Stimulated activated CD4-positive, alpha-beta T cell treated with anti-CD3 and anti-CD28 coated beads, Interleukin-12 subunit alpha, Interleukin-12 subunit beta, amount 100 ng/mL, for 4 hours (primary cell): Measurements from ENCODE around the gene KRTAP10-8.
"Not testable (repeated sequence)": the region's sequence is repeated elsewhere in the genome, so short reads cannot be mapped to it uniquely, and the experiment has no call there.

Source experiments
- DNase-seq: peaks from one replicate; pipeline ENCODE4 v3.0.0-alpha.2; 2020

KRTAP10-8 gene

DNA sequence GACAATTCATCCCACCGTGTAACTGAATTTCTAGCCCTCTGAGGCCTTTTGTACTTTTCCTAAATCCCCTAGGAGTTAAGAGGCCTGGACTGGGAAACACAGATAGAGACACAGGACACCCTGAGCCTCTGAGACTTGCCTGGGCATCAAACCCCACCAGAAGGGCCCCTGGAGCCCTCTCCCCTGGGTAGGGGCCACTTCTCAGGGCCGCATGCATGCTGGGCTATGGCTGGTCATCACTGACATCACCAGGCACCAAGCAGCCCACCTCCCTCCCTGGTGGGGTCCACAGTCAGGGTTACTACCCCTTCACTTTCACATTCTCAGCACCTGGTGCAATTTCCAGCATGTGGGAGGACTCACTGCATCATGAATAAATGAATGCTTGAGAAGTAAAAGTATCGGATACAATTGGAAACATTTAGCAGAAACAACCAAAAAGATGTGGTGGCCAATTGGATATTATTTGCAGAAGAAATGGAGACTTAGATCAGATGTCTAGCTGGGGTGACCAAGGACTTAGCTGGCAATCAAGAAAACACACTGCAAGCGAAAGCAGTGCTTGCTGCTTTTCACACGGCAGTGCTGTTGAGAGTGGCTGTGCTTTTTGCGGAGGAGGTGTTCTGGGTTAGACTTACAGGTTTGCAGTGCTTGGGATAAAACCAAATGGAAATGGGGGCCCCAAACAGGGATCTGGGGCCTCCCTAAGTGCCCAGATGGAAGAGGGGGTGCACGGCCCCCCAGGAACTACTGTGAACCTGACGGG, 12.4 kb upstream of the KRTAP10-8 start:
- no peak for DNase-seq

- not testable (repeated sequence) for DNase-seq
These were observed 11.5 kb upstream of the KRTAP10-8 start, which contains the start of gene KRTAP10-7 for GRCh38 chr21:44600118-44600978. Gene KRTAP10-7 (plus strand): TSS chr21:44600597. CDS start chr21:44600622, 25 bp downstream.

- DNase-seq = not testable (repeated sequence)
These were observed 10.8 kb upstream of the KRTAP10-8 start for GRCh38 chr21:44601091-44601490.

DNA sequence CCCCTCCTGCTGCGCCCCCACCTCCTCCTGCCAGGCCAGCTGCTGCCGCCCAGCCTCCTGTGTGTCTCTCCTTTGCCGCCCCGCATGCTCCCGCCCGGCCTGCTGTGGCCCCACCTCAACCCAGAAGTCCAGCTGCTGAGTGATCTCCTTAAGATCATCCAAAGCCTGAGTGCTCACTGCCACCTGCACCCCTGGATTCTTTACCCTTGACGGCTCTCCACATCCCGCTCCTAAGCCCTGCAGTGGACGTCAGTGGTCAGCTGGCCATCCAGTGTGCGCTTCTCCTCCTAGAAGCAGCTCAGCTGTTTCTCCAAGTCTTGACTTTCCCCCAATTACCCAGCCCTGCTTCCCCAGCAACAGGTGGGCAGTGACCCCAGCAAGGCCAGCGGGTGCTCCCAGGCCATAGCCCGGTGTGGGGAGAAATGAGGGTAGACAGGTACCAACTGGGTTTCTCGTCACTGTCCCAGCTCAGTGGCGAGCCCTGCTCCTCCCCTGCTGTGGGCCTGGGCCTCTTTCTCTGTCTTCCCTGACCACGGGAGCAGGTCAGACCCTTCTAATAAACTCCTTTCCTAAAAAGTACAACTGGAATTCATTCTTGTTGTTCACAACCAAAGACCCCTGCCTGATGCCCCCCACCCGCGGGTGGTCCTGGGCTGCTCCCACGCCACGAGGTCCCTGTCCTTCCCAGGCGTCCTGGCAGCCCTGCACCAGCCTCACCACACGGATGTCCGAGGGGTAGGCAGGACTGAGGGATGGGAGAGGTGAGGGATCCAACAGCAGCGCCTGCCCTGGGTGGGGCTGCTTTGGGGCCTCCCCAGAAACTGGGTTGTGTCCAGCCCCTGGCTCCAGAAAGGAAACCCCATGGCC, 10.1 kb upstream of the KRTAP10-8 start:
- DNase-seq = no peak

- no peak for DNase-seq
These were observed 9.4 kb upstream of the KRTAP10-8 start for GRCh38 chr21:44602463-44602850.

GRCh38 chr21:44603109-44603875, 8.6 kb upstream of the KRTAP10-8 start:
- DNase-seq = no peak

- DNase-seq = no peak
These were observed 8.0 kb upstream of the KRTAP10-8 start for GRCh38 chr21:44603911-44604310.

- no peak for DNase-seq
These were observed 5.4 kb upstream of the KRTAP10-8 start for GRCh38 chr21:44606495-44606894.

DNA sequence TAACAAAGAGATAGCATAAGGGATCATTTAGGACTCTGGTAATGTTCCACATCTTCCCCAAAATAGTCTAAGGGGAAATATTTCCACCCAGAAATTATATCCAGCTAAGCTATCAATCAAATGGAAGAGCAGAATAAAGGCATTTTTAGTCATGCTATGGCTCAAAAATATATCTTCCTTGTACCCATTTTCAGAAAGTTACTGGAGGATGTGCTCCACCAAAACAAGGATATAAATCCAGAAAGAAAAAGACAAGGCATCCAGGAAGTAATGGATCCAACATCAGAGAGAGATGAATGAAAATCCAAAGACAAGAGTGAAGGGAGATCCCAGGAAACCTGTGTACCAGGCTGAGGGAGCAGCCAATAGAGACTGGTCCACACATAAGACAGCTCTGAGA, 2.7 kb upstream of the KRTAP10-8 start:
- DNase-seq = no peak

GRCh38 chr21:44610157-44610843, 1.6 kb upstream of the KRTAP10-8 start:
- not testable (repeated sequence) for DNase-seq

DNA sequence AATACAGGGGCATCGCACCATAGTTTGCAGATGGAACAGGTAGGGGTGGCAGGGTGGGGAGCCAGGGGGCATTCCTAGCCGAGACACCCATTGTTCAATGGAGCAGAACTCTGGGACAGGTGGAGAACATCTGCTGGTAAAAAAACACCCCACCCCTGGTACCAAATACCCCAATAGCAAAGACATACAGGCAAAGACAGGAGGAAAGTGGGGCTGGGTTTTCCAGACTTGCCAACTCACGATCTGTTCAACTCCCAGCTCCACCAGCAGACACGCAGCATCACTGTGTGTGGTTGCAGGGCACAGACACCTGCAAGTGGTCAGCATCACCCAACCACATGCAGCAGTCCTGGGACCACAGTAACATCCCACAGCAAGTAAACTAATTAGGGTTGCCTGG, 328 bp upstream of the KRTAP10-8 start:
- DNase-seq = no peak

DNA sequence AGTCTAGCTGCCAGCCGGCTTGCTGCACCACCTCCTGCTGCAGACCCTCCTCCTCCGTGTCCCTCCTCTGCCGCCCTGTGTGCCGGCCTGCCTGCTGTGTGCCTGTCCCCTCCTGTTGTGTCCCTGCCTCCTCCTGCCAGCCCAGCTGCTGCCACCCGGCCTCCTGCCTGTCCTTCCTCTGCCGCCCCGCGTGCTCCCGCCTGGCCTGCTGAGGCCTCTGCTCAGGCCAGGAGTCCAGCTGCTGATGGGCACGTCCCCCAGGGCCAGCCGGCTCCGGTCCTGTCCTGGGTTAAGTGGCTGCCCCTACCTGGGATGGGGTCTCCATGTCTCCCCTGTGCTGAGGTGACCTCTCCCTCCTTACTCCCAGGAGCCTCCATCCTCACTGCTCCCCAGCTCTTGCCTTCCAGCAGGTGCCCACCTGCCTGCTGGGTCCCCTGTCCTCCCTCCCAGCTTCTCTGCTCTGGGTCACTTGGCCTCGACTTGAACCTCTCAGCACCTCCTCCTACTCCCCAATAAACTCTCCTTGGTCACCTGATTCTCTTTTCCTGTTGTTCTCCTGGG, 870 bp downstream of the KRTAP10-8 start:
- no peak for DNase-seq

DNA sequence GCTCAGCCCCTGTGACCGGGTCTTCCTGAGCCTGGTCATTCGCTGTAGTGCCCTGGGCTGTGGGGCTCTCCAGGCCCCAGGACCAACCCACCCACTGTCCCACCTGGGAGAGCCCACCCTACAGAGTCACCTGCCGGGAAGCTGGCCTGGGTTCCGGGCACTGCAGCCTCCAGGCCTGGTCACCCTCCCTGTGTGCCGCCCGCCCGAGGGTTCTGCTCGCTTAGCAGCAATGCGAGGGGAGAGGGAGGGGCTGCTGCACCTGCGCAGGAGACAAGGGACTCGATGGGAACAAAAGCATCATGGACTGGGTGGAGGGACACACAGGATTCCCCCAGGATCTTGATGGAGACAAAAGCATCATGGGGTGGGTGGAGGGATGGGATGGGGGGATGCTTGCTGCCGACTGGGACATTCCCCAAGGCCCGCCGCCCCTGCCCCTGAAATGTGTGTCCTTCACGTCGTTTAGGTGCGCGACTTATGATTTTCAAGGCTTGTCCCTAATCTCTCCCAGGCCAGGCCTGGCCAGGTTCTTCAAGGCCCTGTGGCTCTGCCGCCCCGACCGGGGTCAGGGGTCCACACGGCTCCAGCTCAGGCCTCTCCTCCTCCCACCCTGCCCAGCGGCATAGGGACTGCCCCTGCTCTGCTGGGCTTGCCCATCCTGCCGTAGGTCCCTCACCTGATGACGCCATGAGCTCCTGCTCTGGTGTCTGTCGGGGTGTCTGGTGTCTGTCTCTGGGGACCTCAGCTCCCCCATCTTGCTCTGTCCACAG, 1.7 kb downstream of the KRTAP10-8 start:
- DNase-seq = no peak

GRCh38 chr21:44614161-44614631, 2.3 kb downstream of the KRTAP10-8 start:
- DNase-seq = no peak

DNA sequence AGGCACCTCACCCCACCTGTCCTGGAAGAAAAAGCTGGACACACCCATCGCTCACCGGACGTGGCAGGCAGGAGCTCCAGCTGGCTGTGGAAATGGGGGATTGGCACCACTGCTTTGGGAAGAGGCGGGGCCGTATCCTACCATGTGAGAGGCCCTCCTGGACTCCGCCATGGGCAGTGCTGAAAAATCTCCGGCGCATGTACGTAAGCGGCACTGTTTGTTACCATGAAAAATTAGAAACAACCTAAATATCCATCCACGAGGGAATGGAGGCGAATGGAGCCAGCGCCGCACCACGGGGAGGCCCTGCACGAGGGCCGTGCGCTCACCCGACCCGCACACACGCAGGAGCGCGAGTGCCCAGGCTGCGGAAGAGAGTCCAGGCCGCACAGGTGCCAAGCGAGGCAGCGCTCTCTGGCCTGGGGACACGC, 3.1 kb downstream of the KRTAP10-8 start:
- no peak for DNase-seq

DNA sequence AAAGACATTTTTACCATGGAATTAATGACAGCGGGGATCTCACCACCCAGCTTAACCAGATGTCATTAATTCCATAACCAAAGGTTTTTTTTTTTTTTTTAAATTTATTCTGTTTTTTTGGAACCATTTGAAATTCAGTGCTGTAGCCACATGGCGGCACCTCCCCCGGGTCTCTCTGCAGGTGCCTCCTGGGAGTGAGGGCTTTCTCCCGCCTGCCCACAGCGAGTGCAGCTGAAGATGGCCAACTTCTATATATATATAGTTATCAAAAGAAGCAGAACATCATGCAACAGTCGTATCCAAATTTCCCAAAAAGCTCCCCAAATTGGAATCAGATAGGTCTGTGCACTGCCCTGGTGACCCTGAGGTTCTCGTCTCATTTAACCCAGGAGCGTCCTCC, 3.6 kb downstream of the KRTAP10-8 start:
- DNase-seq = no peak

DNA sequence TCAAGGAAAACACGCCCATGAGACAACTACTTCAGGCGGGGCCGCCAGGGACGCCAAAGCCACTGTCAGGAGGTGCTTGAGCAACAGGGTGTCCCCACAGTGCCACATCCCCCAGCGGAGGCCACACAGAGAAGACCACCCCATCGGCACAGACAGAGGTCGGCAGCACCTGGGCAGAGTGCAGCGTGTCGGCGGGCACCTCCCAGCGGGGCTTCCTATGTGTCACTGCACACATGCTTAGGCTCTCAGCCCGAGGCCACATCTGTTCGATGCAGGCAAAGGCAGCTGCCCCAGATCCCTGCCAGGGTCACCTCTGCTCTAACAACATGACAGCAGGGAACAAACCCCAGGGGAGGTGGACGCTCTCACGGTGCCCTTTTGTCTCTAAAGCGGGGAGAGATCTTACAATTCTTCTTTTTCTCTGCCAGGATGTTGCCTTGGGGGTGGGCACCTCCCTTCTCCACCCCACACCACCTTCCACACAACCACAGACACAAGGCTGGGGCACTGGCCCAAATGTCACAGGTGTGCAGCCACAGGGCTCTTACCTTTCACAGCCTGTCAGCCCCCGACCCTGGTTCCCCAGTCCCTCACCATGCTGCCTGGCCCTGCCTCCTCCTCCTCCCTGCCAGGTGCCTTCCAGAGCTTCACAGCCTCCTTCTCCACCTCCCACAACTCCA, 4.2 kb downstream of the KRTAP10-8 start:
- DNase-seq = no peak

GRCh38 chr21:44616591-44616926, 4.7 kb downstream of the KRTAP10-8 start:
- no peak for DNase-seq

- no peak for DNase-seq
These were observed 5.2 kb downstream of the KRTAP10-8 start for GRCh38 chr21:44617071-44617501.

- no peak for DNase-seq
These were observed 6.6 kb downstream of the KRTAP10-8 start for GRCh38 chr21:44618504-44618903.
